ENCODE data around the gene NAALADL1. TPM values are rescaled to one million over a fixed set of nuclear protein-coding genes. Genes with fewer than 3 reads are reported as not detected.

The NAALADL1 gene
- total RNA-seq, 1 donor from 2014 or later = 21.7 TPM

DNA sequence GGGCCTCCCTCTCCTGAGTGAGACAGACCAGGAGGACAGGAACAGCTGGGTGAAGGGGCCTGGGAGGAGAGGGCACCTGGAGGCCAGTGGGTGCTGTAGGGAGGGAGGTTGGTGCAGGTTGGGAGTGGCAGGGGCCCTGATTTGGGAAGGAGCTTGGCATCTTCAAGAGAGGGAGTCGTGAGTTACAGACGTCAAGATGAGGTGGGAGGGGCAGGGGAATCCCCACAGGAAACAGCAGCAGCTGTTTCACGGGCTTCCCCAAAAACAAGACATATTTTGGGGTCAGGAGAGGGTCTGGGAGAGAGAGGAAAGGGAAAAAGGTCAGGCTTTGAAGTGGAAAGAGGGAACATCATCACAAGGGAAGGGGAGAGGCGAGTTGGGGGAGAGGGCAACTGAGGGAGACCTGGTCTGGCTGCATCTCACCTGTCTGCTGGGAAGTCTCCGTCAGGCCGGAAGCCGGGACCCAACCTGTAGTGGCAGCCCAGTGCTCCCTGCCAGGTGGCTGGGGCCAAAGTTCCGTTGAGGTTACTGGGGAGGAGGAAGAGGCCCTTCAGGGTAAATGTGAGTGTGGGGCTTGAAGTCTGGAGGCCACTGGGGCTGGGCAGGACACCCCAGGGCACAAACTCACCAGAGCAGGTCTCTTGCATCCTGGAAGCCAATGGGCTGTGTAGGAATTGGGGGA, 4.4 kb downstream of the NAALADL1 start:
- Histone ChIP-seq H3K4me3 (ENCODE audit: low read depth, low read length) (no peak overlapping the region), H3K36me3 (ENCODE audit: control insufficient read depth, insufficient read depth, low read length) (no peaks in the 10 kb centered on the region), H3K27me3 (ENCODE audit: control insufficient read depth, insufficient read depth, low read length) (peaks cover 6% of the 10 kb centered on the region)
- no peak for DNase-seq (ENCODE audit: low read depth)
- TF ChIP-seq, protein P1, sequence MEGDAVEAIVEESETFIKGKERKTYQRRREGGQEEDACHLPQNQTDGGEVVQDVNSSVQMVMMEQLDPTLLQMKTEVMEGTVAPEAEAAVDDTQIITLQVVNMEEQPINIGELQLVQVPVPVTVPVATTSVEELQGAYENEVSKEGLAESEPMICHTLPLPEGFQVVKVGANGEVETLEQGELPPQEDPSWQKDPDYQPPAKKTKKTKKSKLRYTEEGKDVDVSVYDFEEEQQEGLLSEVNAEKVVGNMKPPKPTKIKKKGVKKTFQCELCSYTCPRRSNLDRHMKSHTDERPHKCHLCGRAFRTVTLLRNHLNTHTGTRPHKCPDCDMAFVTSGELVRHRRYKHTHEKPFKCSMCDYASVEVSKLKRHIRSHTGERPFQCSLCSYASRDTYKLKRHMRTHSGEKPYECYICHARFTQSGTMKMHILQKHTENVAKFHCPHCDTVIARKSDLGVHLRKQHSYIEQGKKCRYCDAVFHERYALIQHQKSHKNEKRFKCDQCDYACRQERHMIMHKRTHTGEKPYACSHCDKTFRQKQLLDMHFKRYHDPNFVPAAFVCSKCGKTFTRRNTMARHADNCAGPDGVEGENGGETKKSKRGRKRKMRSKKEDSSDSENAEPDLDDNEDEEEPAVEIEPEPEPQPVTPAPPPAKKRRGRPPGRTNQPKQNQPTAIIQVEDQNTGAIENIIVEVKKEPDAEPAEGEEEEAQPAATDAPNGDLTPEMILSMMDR (IDR thresholded peaks at IDR 0.05; ENCODE audit: insufficient read depth, low read length, poor library complexity, severe bottlenecking) = no peak

DNA sequence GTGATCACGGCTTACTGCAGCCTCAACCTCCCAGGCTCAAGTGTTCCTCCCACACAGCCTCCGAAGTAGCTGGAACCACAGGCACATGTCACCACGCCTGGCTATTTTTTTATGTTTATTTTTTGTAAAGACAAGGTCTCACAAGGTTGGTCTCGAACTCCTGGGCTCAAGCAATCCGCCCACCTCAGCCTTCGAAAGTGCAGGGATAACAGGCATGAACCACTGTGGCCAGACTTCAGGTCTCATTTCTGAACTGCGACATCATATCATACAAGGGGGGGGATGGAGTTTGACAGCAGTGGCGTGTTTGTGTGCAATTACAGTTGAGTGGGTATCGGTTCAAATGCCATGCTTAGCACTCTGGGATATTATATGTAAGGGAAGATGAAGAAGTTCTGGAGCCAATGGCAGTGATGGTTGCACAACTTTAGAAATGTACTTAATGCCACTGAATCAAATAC, 6.9 kb downstream of the NAALADL1 start:
- TF ChIP-seq, protein P1 (IDR thresholded peaks at IDR 0.05; ENCODE audit: insufficient read depth, low read length, poor library complexity, severe bottlenecking) = no peak
- no peak for DNase-seq (ENCODE audit: low read depth)

DNA sequence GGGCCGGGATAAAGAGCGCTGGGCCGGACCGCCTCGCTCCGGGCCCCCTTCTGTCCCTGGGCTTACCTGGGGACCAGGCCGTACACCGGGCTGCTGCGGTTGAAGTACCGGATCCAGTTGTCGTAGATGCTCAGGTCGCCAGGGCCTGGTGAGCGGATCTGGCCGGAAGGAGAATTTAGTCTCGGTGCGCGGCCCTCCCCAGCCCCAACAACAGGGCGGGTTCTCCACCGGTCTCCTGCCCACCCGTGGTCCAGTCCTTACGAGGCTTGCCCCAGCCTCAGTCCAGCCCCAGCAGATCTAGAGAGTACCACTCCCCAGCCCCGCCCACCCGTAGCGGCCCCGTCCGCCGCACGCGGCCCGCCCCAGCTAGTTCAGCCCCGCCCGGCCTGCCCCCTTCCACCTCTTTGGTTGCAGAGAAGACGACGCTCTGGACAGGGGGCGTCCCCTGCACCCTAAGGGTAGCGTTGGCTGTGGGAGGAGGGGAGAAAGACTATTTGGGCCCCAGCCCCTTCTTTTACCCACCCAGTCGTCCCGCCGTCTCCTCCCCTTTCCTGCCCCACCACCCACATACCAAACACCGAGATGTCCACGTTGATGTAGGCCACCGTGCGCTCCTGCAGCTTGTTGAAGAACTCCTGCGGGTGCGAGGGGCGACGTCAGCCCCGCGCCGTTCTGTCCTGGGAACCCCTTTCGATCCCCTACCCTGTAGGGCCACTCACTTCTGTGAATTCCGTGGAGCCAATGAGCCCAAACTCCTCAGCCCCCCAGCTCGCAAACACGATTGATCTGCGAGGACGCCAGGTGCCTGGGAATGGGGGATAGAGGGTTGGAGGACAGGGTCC, 10.6 kb downstream of the NAALADL1 start:
- Histone ChIP-seq H3K4me3 (ENCODE audit: low read depth, low read length) (peak overlapping the region; percentile 32), H3K27me3 (ENCODE audit: control insufficient read depth, insufficient read depth, low read length) (peaks cover 3% of the 10 kb centered on the region), H3K36me3 (ENCODE audit: control insufficient read depth, insufficient read depth, low read length) (peaks cover 3% of the 10 kb centered on the region)
- no peak for DNase-seq (ENCODE audit: low read depth)
- TF ChIP-seq, protein P1 (IDR thresholded peaks at IDR 0.05; ENCODE audit: insufficient read depth, low read length, poor library complexity, severe bottlenecking) = no peak

More for the DNA sequence above, 6.9 kb downstream of the NAALADL1 start:
- Histone ChIP-seq H3K27me3 (ENCODE audit: control insufficient read depth, insufficient read depth, low read length) (peaks cover 8% of the 10 kb centered on the region), H3K36me3 (ENCODE audit: control insufficient read depth, insufficient read depth, low read length) (no peaks in the 10 kb centered on the region), H3K4me3 (ENCODE audit: low read depth, low read length) (no peak overlapping the region)

DNA sequence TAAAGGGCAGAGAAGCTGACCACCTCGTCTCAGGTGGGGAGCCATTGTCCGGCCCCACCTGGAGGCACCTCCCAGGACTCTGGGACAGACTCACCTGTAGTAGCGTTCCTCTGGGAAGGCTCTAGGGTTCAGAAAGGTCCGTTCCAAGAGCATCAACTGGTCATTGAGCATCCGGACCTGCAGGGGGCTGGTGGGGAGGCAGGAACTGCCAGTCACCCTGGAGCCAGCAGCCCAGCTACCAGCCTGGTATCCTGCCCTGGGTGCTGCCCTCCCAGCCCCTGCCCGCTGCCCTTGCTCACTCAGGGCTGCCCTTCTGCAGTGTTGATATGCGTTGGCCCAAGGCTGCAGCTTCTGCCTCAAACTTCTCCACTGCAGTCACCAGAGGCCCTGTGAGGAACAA, 12.6 kb downstream of the NAALADL1 start:
- Histone ChIP-seq H3K4me3 (ENCODE audit: low read depth, low read length) (no peak overlapping the region), H3K36me3 (ENCODE audit: control insufficient read depth, insufficient read depth, low read length) (peaks cover 3% of the 10 kb centered on the region), H3K27me3 (ENCODE audit: control insufficient read depth, insufficient read depth, low read length) (peaks cover 2% of the 10 kb centered on the region)
- DNase-seq (ENCODE audit: low read depth) = no peak
- TF ChIP-seq, protein P1 (IDR thresholded peaks at IDR 0.05; ENCODE audit: insufficient read depth, low read length, poor library complexity, severe bottlenecking) = no peak

DNA sequence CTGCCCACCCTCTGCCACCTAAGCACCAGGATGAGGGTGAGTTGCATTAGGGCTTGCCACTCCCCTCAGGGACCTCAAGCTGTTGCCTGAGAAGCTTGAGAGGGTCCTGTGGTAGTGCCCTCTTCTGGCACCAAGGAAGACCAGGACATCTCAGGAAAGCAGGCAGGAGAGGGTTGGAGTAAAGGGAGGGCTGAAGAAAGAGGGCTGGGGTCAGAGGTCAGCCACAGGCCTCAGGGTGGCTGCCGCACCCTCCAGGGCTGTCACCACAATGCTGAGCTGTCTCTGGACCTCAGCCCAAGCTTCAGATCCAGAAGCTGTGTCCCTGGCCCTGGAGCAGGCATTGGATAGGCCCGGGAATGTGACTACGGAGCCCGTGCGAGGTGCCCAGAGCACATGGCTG, 13.3 kb downstream of the NAALADL1 start:
- peaks cover 3% of the 10 kb centered on the region for H3K36me3 ChIP-seq (ENCODE audit: control insufficient read depth, insufficient read depth, low read length)
- TF ChIP-seq, protein P1 (IDR thresholded peaks at IDR 0.05; ENCODE audit: insufficient read depth, low read length, poor library complexity, severe bottlenecking) = no peak
- H3K27me3 ChIP-seq (ENCODE audit: control insufficient read depth, insufficient read depth, low read length) = peaks cover 2% of the 10 kb centered on the region
- DNase-seq (ENCODE audit: low read depth) = no peak
- H3K4me3 ChIP-seq (ENCODE audit: low read depth, low read length) = no peak overlapping the region
